Large intestine (tissue), 3 donors: ENCODE results near the gene PLCB2. TPM values are rescaled to one million over a fixed set of nuclear protein-coding genes. Genes with fewer than 3 reads are reported as not detected.

Experiments
- DNase-seq, 2 donors: peaks; one replicate each; pipeline versions ENCODE4 v3.0.0 to v3.0.0-alpha.2; 2013
- H3K27ac ChIP-seq: one replicate; pipeline ENCODE4 v1.5.1; 2013; ENCODE audit warnings: low read length
- H3K27me3 ChIP-seq: 2 replicates; pipeline ENCODE4 v1.6.1; 2013; ENCODE audit warnings: low read length; ENCODE audit not compliant: control insufficient read depth, insufficient read depth
- H3K36me3 ChIP-seq: 2 replicates; pipeline ENCODE4 v1.6.1; 2013; ENCODE audit warnings: low read length; ENCODE audit not compliant: control insufficient read depth, insufficient read depth
- H3K4me1 ChIP-seq: one replicate; pipeline ENCODE4 v1.6.1; 2013; ENCODE audit warnings: low read length; ENCODE audit not compliant: control insufficient read depth, insufficient read depth
- H3K4me3 ChIP-seq: one replicate; pipeline ENCODE4 v1.5.1; 2013; ENCODE audit warnings: low read length
- H3K9me3 ChIP-seq: one replicate; pipeline ENCODE4 v1.6.1; 2013; ENCODE audit warnings: mild to moderate bottlenecking, low read depth, low read length, moderate library complexity; ENCODE audit not compliant: control insufficient read depth
- WGBS: methylation state at CpG from one replicate; pipeline ENCODE4 v1.1.5; 2013; ENCODE audit warnings: low lambda C conversion rate; ENCODE audit not compliant: insufficient coverage; 5-methylcytosine and 5-hydroxymethylcytosine counted together
- polyA plus RNA-seq: library from polyadenylated mRNA; unstranded; fragments of 120-200 nt; gene quantifications from one replicate; pipeline ENCODE4 v1.2.1, GENCODE V29; 2013

Gene PLCB2
- polyA plus RNA-seq, 1 donor: 11.7 TPM

DNA sequence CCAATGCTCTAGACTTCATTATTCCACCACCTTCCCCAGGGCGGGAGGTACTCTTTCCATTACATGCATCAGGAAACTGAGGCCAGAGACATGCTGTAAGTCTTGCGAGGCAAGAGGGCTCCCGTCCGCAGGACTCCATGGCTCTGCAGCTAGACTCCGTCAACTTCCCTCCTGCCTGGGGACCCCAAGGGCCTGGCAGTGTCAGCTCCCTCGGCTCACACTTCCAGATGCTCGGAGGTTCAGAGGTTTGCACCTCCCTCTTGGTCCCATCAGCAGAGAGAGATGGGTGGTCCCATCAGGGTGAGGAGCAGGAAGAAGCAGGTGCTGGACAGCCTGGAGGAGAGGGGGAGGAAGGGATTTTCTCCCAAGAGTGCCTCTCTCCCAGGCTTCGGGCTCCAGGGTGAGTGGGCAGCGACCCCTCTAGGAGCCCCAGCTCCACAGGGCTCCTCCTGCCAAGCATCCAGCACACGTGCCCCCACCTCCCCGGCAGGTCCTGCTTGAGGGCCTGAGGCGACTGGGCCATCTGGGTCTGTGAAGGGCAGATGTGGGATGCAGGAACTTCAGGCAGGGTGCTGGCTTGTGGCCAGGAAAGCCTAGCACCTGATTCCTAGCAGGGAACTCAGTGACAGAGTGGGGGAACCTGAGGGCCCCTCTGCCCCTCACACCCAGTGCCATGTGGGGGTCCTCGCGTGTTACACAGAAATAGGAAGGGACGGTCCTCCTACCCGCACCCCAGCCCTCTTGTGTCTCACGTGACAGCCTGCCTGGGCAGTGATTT is 59.5 kb downstream of the PLCB2 start:
- H3K36me3 ChIP-seq: no peaks in the 10 kb centered on the region
- peaks cover 12% of the 10 kb centered on the region for H3K27me3 ChIP-seq
- no peaks in the 10 kb centered on the region for H3K9me3 ChIP-seq
- H3K4me3 ChIP-seq: no peak overlapping the region
- H3K27ac ChIP-seq: no peak overlapping the region
- DNase-seq: no peak
- H3K4me1 ChIP-seq: peaks cover 40% of the 10 kb centered on the region
- 80% methylated on average over 1 of the region's 17 CpGs for WGBS

DNA sequence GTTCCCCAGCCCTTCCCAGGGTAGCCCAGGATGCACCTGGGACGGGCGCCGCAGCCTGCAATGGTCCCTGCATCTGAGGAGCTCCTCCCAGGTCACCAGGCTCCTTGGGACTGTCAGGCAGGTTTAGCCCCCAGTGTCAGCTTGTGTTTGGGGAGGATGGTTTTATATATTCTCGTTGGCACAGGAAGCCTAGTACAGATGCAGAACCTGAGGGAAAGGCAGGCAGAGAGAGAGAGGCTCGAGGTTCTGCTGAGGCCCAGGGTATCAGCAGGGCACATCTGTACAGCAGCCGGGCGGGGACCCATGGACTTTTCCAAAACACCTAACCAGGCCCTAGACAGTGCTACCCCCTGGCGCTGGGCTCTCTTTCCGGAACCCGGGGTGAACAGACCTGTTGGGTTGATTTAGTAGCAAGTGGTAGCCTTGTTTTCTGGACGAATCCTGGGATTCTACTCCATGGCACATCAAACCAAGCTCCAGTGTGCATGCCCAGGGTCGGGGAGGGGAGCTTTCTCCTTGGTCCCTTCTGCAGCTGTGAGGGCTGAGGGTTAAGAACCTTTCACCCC is 60.2 kb downstream of the PLCB2 start:
- Histone ChIP-seq H3K9me3 (no peaks in the 10 kb centered on the region), H3K36me3 (no peaks in the 10 kb centered on the region), H3K27ac (no peak overlapping the region), H3K27me3 (peaks cover 7% of the 10 kb centered on the region), H3K4me3 (no peak overlapping the region), H3K4me1 (peaks cover 38% of the 10 kb centered on the region)
- WGBS: no CpG with 5 or more reads among the region's 12 CpGs
- DNase-seq: no peak

DNA sequence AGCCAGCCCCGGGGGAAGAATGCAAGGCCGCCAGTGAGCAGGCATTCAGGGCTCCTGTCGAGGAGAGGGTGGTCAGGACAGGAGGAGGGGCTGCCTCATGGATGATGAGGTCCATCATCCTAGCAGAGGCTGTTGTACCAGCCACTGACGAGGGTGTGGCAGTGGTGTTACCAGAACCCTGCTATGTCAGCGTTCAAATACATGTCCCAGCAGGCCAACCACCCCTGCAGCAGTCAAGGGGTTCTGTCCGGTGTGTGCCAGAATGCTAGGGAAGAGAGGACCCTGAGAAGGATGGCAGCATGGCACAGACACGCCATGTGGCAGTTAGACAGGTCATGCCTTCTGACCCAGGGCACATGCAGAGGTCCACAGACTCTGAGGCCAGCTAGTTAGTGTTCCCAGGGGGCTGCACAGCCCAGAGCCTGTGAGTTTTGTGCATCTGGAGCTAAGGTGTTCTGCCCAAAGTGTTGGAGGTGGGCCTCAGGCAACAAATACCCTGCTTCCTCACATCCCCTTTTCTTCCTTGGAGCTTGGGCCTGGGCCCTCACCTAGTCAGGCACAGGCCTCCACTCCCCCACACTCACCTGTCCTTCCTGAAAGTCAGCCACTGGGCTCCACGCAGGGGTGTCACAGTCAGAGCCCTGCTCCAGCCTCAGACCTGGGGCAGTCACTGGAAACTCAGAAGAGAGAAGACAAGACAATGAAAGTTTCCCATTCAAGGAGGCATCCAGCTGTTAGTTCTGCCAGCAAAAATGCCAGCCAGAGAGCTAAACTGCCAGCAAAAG is 61.0 kb downstream of the PLCB2 start:
- no CpG with 5 or more reads among the region's 8 CpGs for WGBS

DNA sequence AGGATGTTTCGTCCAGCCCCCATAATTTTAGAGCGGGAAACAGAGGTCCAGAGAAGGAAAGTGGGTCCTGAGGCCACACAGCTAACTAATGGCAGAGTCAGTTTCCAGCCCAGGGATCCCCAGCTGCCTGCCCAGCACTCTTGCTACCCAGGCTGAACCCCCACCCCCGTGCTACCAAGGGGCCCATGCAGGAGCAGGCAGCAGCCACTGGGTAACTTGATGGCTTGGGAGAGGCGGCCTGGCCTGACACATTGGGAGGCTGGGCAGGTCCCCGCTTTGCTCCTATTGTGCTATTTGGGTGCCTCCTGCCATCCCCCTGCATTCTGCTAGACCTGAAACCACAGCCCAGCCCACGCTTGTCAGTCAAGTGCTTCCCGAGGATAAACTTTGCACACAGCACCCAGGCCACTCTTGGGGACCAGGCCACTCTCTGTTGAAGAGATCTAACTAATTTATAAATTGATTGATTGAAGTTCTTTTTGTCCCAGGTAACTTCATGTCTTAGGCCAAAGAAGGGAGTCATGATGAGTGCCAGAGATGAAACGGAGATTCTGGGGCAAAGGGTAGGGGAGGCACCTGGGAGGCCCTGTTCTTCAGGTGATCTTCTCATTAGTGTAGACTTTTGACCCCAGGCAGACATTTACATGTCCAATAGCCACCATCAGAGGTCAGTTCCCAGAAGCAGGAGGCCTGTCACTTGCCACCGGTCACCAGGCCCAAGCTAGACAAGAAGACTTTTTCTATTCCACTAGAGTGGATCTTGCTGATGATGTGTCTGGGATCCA is 61.9 kb downstream of the PLCB2 start:
- WGBS: no CpG with 5 or more reads among the region's 9 CpGs
- Histone ChIP-seq H3K4me1 (peaks cover 25% of the 10 kb centered on the region), H3K4me3 (no peak overlapping the region), H3K27ac (peak overlapping the region; percentile 58), H3K27me3 (no peaks in the 10 kb centered on the region), H3K9me3 (no peaks in the 10 kb centered on the region), H3K36me3 (no peaks in the 10 kb centered on the region)
- DNase-seq: peak; percentile 61 to 77

More for the DNA sequence above, 61.0 kb downstream of the PLCB2 start:
- Histone ChIP-seq H3K4me3 (no peak overlapping the region), H3K27ac (peak overlapping the region; percentile 58), H3K4me1 (peaks cover 34% of the 10 kb centered on the region), H3K9me3 (no peaks in the 10 kb centered on the region), H3K36me3 (no peaks in the 10 kb centered on the region), H3K27me3 (no peaks in the 10 kb centered on the region)
- no peak for DNase-seq

DNA sequence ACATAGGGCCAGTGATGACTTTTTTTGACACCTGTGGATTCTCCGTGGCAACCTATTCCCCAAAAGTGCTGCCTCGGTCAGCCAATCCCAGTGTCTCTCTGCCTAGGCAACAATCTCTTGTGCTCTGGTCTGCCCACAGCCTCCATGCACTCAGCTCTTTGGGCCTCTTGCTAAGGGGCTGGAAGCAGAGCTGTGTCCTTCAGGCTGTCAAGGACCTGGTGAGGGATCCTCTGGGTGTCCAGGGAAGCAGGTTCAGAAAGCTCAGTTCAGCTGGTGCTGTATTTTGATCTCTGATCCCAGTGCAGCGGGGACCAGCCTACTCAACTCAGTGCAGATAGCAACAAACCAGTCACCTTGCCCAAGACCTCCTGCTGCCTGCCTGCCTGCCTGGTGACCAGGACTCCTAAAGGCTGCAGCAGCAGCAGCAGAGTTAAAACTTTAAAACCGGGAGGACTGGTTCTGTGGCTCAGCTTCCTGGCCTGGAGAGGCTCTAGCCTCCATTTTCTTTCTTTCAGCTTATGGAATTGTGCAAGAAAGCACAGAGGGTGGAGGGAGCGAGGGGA is 62.7 kb downstream of the PLCB2 start:
- H3K9me3 ChIP-seq: no peaks in the 10 kb centered on the region
- peaks cover 24% of the 10 kb centered on the region for H3K4me1 ChIP-seq
- peaks cover under 1% of the 10 kb centered on the region for H3K27me3 ChIP-seq
- peak overlapping the region; percentile 58 for H3K27ac ChIP-seq
- peak; percentile 57 to 81 for DNase-seq
- H3K4me3 ChIP-seq: no peak overlapping the region
- no CpG with 5 or more reads among the region's 5 CpGs for WGBS
- no peaks in the 10 kb centered on the region for H3K36me3 ChIP-seq

DNA sequence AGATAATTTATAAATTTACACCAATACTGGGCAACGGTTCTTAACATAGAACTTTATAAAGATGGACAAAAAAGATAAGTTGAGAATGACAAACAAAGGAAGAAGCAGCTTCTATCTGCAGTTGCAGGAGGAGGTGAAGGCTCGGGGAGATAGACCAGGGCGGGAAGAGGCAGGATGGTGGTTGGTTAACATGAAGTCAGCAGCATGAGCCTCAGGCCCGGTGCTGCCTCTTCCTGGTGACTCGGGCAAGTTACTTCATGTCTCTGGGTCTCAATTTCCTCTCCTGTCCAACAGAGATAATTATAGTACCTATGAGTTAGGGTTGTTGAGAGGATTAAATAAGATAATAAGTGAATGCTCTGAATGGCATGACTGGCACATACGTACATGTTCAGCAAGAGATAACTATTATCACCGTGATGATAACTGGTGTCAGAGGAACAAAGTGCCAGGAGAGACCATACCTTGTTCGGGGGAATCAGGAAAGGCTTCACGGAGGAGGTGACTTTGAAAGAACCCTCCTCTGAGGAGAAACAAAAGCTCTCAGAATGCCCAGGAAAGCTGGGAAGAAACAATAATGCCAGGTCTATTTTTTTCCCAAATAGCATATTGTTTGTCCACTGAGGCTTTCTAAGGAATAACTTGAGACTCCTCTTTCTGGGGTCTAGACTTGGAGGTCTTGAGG is 64.5 kb downstream of the PLCB2 start:
- Histone ChIP-seq H3K36me3 (no peaks in the 10 kb centered on the region), H3K27me3 (peaks cover 16% of the 10 kb centered on the region), H3K4me1 (peaks cover 33% of the 10 kb centered on the region), H3K4me3 (no peak overlapping the region), H3K9me3 (no peaks in the 10 kb centered on the region), H3K27ac (no peak overlapping the region)
- WGBS: 66% methylated on average over 4 of the region's 9 CpGs
- DNase-seq: no peak

DNA sequence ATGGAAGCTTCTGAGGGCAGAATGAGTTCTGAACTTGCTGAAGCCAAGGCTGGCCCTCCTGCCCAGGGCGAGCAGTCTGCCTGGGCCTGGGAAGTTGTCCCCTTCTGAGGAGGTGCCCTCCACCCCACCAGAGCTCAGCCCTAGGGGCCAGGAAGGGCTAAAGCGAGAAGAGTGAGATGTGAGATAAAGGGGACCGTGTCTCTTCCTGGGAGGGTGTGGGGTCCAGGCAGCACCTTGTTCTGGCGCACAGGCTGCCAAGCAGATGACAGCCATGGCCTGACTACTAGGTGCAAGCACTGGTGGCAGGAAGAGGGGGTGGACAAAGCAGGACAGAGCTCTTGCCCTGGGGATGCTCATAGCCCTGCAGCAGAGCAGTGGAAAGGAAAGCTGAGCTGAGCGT is 65.1 kb downstream of the PLCB2 start:
- no CpG with 5 or more reads among the region's 5 CpGs for WGBS
- DNase-seq: no peak

DNA sequence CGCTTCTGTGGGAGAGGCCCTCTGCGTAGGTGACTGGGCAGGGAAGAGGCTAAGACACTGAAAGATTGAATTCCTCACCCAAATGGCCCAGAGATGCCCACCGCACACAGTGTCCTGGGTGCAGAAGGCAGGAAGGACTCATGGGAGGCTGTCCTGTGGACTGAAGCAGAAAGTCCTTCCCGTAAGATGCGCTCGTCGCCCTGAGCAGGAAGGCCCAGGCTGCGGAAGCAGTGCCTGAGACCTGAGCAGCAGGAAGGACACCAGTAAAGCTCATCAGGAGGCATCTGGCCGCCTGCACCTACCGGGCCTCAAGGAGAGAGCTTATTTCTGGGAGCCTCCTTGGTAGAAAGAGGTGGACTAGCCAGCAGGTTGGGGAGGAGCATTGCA is 65.5 kb downstream of the PLCB2 start:
- WGBS: 80% methylated on average over 1 of the region's 10 CpGs
- H3K4me3 ChIP-seq: no peak overlapping the region
- H3K27ac ChIP-seq: no peak overlapping the region
- no peak for DNase-seq
- peaks cover 33% of the 10 kb centered on the region for H3K4me1 ChIP-seq
- no peaks in the 10 kb centered on the region for H3K36me3 ChIP-seq
- peaks cover 17% of the 10 kb centered on the region for H3K27me3 ChIP-seq
- no peaks in the 10 kb centered on the region for H3K9me3 ChIP-seq

More for the DNA sequence above, 65.1 kb downstream of the PLCB2 start:
- no peaks in the 10 kb centered on the region for H3K36me3 ChIP-seq
- no peak overlapping the region for H3K27ac ChIP-seq
- no peaks in the 10 kb centered on the region for H3K9me3 ChIP-seq
- H3K4me1 ChIP-seq: peaks cover 33% of the 10 kb centered on the region
- H3K27me3 ChIP-seq: peaks cover 17% of the 10 kb centered on the region
- no peak overlapping the region for H3K4me3 ChIP-seq

DNA sequence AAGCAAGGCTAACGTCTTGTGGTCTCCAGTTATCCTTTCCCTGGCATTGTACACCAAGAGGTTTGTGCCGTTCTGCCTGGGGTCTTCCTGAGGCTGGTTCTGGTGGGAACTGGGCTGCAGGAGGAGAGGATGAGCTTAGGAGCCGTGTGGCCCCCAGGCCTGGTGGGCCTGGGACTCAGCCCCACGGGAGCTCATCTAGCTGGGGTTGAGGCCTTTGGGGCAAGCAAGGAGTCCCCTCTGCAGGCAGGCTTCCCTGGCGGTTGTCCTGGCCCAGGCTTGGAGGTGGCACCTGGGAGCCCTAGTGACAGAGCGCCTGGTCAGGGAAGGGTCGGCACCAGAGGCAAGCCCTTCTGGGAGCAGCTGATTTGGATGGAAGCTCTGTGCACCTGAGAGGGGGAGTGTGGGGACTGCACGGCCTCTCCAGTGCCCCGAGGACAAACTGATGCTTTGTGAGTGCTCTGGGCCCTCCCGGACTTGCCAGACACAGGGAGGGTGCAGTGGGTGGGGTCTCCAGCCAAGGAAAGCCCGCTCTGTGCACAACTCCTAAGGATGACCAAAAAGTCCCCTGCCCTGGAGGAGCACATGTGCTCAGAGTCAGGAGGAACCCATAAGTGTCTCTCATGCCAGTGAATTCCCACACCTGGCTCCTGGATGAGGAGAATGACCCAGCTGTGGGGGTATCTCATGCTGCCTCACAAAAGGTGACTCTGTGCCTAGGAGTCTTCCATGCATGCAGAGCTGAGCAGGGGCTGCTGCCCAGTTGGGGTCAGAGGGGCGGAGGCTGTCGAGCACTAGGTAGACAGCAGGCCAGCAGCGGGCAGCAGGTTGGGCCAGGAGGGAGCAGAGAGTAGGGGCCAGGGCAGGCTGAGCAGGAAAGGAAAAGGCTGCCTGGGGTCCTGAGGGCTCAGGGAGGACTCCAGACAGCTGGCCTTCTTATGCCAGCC is 66.2 kb downstream of the PLCB2 start:
- no CpG with 5 or more reads among the region's 14 CpGs for WGBS
- DNase-seq: no peak
- H3K27ac ChIP-seq: no peak overlapping the region

More for the DNA sequence above, 66.2 kb downstream of the PLCB2 start:
- Histone ChIP-seq H3K27me3 (peaks cover 17% of the 10 kb centered on the region), H3K4me1 (peaks cover 27% of the 10 kb centered on the region), H3K9me3 (no peaks in the 10 kb centered on the region), H3K4me3 (no peak overlapping the region), H3K36me3 (no peaks in the 10 kb centered on the region)
